RWPE2 (cell line): Measurements from ENCODE around the gene CCDC149.

Experiments used
- ATAC-seq: fragments of 200-7000 bp; cut with Tn5 transposase; 3 replicates; pipeline ENCODE4 v1.9.1; 2021; ENCODE audit warnings: low read depth
- DNase-seq: peaks from one replicate; pipeline ENCODE4 v3.0.0-alpha.2; 2020; ENCODE audit warnings: low spot score
- H3K27ac ChIP-seq: fragments of 450-650 bp; 2 replicates; pipeline ENCODE4 v1.5.1; 2017; ENCODE audit warnings: mild to moderate bottlenecking; ENCODE audit not compliant: poor library complexity, severe bottlenecking
- H3K27me3 ChIP-seq: fragments of 250-450 bp; sonication (Bioruptor Pico); 2 replicates; pipeline ENCODE4 v1.5.1; 2021; ENCODE audit warnings: mild to moderate bottlenecking, moderate library complexity; ENCODE audit not compliant: insufficient read depth, poor library complexity, severe bottlenecking
- H3K36me3 ChIP-seq: fragments of 250-450 bp; sonication (Bioruptor Pico); 2 replicates; pipeline ENCODE4 v1.5.1; 2020; ENCODE audit warnings: low read depth, mild to moderate bottlenecking, moderate library complexity
- H3K4me1 ChIP-seq: fragments of 250-450 bp; sonication (Bioruptor Pico); 2 replicates; pipeline ENCODE4 v1.5.1; 2021; ENCODE audit warnings: mild to moderate bottlenecking, moderate library complexity; ENCODE audit not compliant: insufficient read depth, poor library complexity, severe bottlenecking
- H3K4me3 ChIP-seq: fragments of 250-450 bp; sonication (Bioruptor Pico); 2 replicates; pipeline ENCODE4 v1.5.1; 2021; ENCODE audit warnings: mild to moderate bottlenecking, moderate library complexity; ENCODE audit not compliant: severe bottlenecking
- H3K9me3 ChIP-seq: fragments of 250-450 bp; sonication (Bioruptor Pico); 2 replicates; pipeline ENCODE4 v1.5.1; 2021; ENCODE audit warnings: mild to moderate bottlenecking, moderate library complexity; ENCODE audit not compliant: severe bottlenecking
- CTCF ChIP-seq: fragments of 450-650 bp; IDR thresholded peaks from one replicate; pipeline ENCODE4 v1.5.1; 2017; ENCODE audit warnings: mild to moderate bottlenecking, moderate library complexity; ENCODE audit not compliant: poor library complexity, severe bottlenecking

The CCDC149 gene

GRCh38 chr4:24781999-24782745 is 130.7 kb downstream of the CCDC149 start:
- TF ChIP-seq CTCF, result no peak
- no peak for ATAC-seq
- no peak for DNase-seq
- Histone ChIP-seq H3K4me1 (no peaks in the 10 kb centered on the region), H3K27ac (no peak overlapping the region), H3K4me3 (no peak overlapping the region), H3K36me3 (no peaks in the 10 kb centered on the region), H3K9me3 (no peaks in the 10 kb centered on the region), H3K27me3 (no peaks in the 10 kb centered on the region)

- no peaks in the 10 kb centered on the region for H3K27me3 ChIP-seq
- no peaks in the 10 kb centered on the region for H3K9me3 ChIP-seq
- H3K4me1 ChIP-seq, result no peaks in the 10 kb centered on the region
- TF ChIP-seq CTCF, result no peak
- DNase-seq, result no peak
- no peak overlapping the region for H3K27ac ChIP-seq
- H3K4me3 ChIP-seq, result no peak overlapping the region
- H3K36me3 ChIP-seq, result no peaks in the 10 kb centered on the region
- no peak for ATAC-seq
Observed at GRCh38 chr4:24780936-24781495, 131.8 kb downstream of the CCDC149 start.

- no peak for TF ChIP-seq CTCF
- no peak for DNase-seq
Observed at GRCh38 chr4:24778464-24779225, 134.2 kb downstream of the CCDC149 start.

GRCh38 chr4:24777536-24778463 is 135.0 kb downstream of the CCDC149 start:
- Histone ChIP-seq H3K4me3 (no peak overlapping the region), H3K4me1 (peaks cover 4% of the 10 kb centered on the region), H3K27me3 (no peaks in the 10 kb centered on the region), H3K36me3 (no peaks in the 10 kb centered on the region), H3K27ac (no peak overlapping the region), H3K9me3 (no peaks in the 10 kb centered on the region)
- no peak for TF ChIP-seq CTCF
- DNase-seq (no peak), ATAC-seq (no peak)

More at GRCh38 chr4:24778464-24779225, 134.2 kb downstream of the CCDC149 start:
- H3K27ac ChIP-seq, result no peak overlapping the region
- no peak overlapping the region for H3K4me3 ChIP-seq
- no peaks in the 10 kb centered on the region for H3K9me3 ChIP-seq
- peak; percentile 44; the same call in 2 of the 3 replicates for ATAC-seq
- H3K27me3 ChIP-seq, result no peaks in the 10 kb centered on the region
- H3K4me1 ChIP-seq, result peaks cover 4% of the 10 kb centered on the region
- H3K36me3 ChIP-seq, result no peaks in the 10 kb centered on the region
